Measurements from ENCODE around the gene SKAP1.

- no peak for TF ChIP-seq CTCF (IDR thresholded peaks at IDR 0.05)
- TF ChIP-seq RCOR1 (IDR thresholded peaks at IDR 0.05; ENCODE audit: low read length) = no peak
- TF ChIP-seq USF2 (IDR thresholded peaks at IDR 0.05; ENCODE audit: borderline replicate concordance, low read depth, low read length) = no peak
- no peak for TF ChIP-seq TAF1 (IDR thresholded peaks at IDR 0.05; ENCODE audit: borderline replicate concordance, low read depth, low read length)
- TF ChIP-seq RFX5 (IDR thresholded peaks at IDR 0.05; ENCODE audit: low read length) = no peak
- TF ChIP-seq POLR2AphosphoS5 (IDR thresholded peaks at IDR 0.05; ENCODE audit: low read depth, low read length) = no peak
- no peak for TF ChIP-seq SMC3 (IDR thresholded peaks at IDR 0.05; ENCODE audit: low read depth, low read length)
- no peak for TF ChIP-seq EZH2phosphoT487 (IDR thresholded peaks at IDR 0.05; ENCODE audit: borderline replicate concordance, low read depth)
- TF ChIP-seq TEAD4 (IDR thresholded peaks at IDR 0.05; ENCODE audit: borderline replicate concordance, insufficient read depth) = no peak
- TF ChIP-seq EP300 (IDR thresholded peaks at IDR 0.05; ENCODE audit: borderline replicate concordance in 1 of 2, low read depth in 1 of 2, low read length in 1 of 2) = no peak
Measured at GRCh38 chr17:48348352-48348751, 81.7 kb downstream of the SKAP1 start.

Measured in SK-N-SH (cell line).